ENCODE results near the gene NUMBL. TPM values are rescaled to one million over a fixed set of nuclear protein-coding genes. Genes with fewer than 3 reads are reported as not detected.

Gene NUMBL
- total and polyA plus RNA-seq, 2 of the 8 experiments (the other 6 are each of a cell fraction or from before 2014, with no cell fraction given), result 13.5 to 24.8 TPM

DNA sequence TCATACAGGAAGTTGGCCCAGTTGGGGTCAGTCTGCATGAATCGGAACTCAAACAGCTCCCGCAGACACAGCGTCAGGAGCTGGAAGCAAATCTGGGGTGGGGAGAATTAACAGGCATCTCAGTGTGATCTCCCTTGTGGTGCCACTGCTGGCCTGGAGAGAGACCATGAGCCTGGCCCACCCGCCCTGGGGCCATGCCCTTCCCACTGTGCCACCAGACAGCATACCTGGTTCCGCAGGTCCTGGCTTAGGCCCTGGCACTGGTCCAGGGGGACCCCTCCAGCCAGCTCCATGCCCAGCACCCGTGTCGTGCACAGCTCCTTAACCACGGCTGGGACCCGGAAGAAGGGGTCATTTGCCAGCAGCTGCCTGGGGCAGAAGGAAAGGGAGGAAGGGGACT lies 9.6 kb upstream of the NUMBL start:
- H2AK5ac ChIP-seq (ENCODE audit: low read depth, low read length), result no peak overlapping the region
- POLR2A ChIA-PET (ENCODE audit: partially characterized antibody), result interaction anchor here (0.8 to 1.4 kb wide), 7 partner anchors 9 to 53 kb away, joined by 3 to 6 read pairs (median 3); partner anchors contain the start of genes COQ8B, ITPKC and NUMBL
- no peak overlapping the region for H2BK20ac ChIP-seq (ENCODE audit: low read length)
- H3K56ac ChIP-seq (replicated peaks; ENCODE audit: insufficient read length, low read depth, low read length), result no peak overlapping the region
- TF ChIP-seq PHF8 (conservative IDR thresholded peaks at IDR 0.05; ENCODE audit: low read depth, low read length), result no peak
- CTCF ChIA-PET (ENCODE audit: partially characterized antibody), result interaction anchor here (1.0 to 4.0 kb wide), 5 partner anchors 11 to 43 kb away, joined by 3 to 23 read pairs (median 5); no protein-coding TSS in a partner anchor
- H4K20me1 ChIP-seq (replicated peaks in 1 of 2; ENCODE audit: control insufficient read depth in 1 of 2, insufficient read depth in 2 of 2, low read length in 2 of 2), result peaks cover 0 to 6% of the 10 kb centered on the region in 2 experiments
- no peak overlapping the region for H3K14ac ChIP-seq (ENCODE audit: insufficient read length)
- H3K4me3 ChIP-seq (ENCODE audit: extremely low read depth in 1 of 4, insufficient read depth in 2 of 4, low read depth in 3 of 4, low read length in 4 of 4), result no peak overlapping the region
- H3K23ac ChIP-seq (ENCODE audit: insufficient read length), result no peak overlapping the region
- no peak overlapping the region for H2AFZ ChIP-seq (ENCODE audit: low read length)
- H3K36me3 ChIP-seq (ENCODE audit: control insufficient read depth in 2 of 4, insufficient read depth in 4 of 4, low read length in 3 of 4), result peaks cover 8 to 27% (median 26%) of the 10 kb centered on the region in 4 experiments; a peak in 7 of 8 replicates
- no peak overlapping the region for H3K4me2 ChIP-seq (ENCODE audit: insufficient read depth in 1 of 2, low read depth in 2 of 2, low read length in 2 of 2)
- H3K27ac ChIP-seq (ENCODE audit: low read depth, low read length), result no peak overlapping the region
- H4K8ac ChIP-seq (ENCODE audit: extremely low read depth, insufficient read depth, low read length), result no peak overlapping the region
- peaks cover 3% of the 10 kb centered on the region; the same call in 1 of the 2 replicates for H3K79me1 ChIP-seq (ENCODE audit: low read depth, low read length)
- H2BK120ac ChIP-seq (replicated peaks; ENCODE audit: low read depth, low read length), result no peak overlapping the region
- no peak overlapping the region for H2BK15ac ChIP-seq (ENCODE audit: low read length)
- WGBS, 2 experiments (ENCODE audit: extremely low coverage in 1 of 2, insufficient coverage in 1 of 2, insufficient read length in 1 of 2, insufficient replicate concordance in 2 of 2, low coverage in 1 of 2, low lambda C conversion rate in 2 of 2, missing lambda C conversion rate in 1 of 2), result 88% methylated on average over 8 of the region's 9 CpGs; no CpG with 5 or more reads in 1 of the 2 experiments
- H2BK5ac ChIP-seq (ENCODE audit: low read depth, low read length), result no peak overlapping the region
- peak overlapping the region; percentile 17 for H4K91ac ChIP-seq (replicated peaks; ENCODE audit: insufficient read length, low read length)
- no peak overlapping the region for H2BK12ac ChIP-seq (ENCODE audit: low read depth, low read length)
- no peak overlapping the region for H3K18ac ChIP-seq (ENCODE audit: extremely low read depth, low read length)
- no peaks in the 10 kb centered on the region for H3K9me3 ChIP-seq (ENCODE audit: insufficient read depth in 2 of 2, low read depth in 1 of 2, low read length in 1 of 2)
- H3K4ac ChIP-seq (replicated peaks; ENCODE audit: insufficient read length, low read depth, low read length), result no peak overlapping the region
- DNase-seq (ENCODE audit: low read depth in 1 of 2, low spot score in 2 of 2) (no peak), FAIRE-seq (no peak)
- H3K4me1 ChIP-seq (replicated peaks in 1 of 4; ENCODE audit: control insufficient read depth in 3 of 4, insufficient read depth in 4 of 4, low read length in 3 of 4), result peaks cover 0 to 4% (median 1%) of the 10 kb centered on the region in 4 experiments; a peak in 5 of 7 replicates
- no peak overlapping the region for H3K9ac ChIP-seq (replicated peaks in 1 of 4; ENCODE audit: extremely low read depth in 1 of 4, low read depth in 3 of 4, low read length in 3 of 4)
- no peaks in the 10 kb centered on the region for H3K79me2 ChIP-seq (ENCODE audit: control insufficient read depth in 1 of 2, insufficient read depth in 2 of 2, low read length in 2 of 2)
- no peaks in the 10 kb centered on the region; the same call in 1 of the 2 replicates for H3K23me2 ChIP-seq (ENCODE audit: low read depth, low read length)
- H3K27me3 ChIP-seq (replicated peaks in 1 of 4; ENCODE audit: control insufficient read depth in 3 of 4, extremely low read depth in 1 of 4, insufficient read depth in 3 of 4, low read length in 3 of 4), result no peaks in the 10 kb centered on the region
- H4K5ac ChIP-seq (ENCODE audit: insufficient read length, low read depth, low read length), result no peak overlapping the region
